Measurements from ENCODE around the gene B4GAT1.

B4GAT1 gene

GRCh38 chr11:66371627-66372415 is 24.4 kb upstream of the B4GAT1 start, which contains the start of gene SLC29A2:
TSS of gene SLC29A2 (minus strand) at chr11:66371760. CDS start at chr11:66371591, 169 bp downstream.
- peaks cover 0 to 2% (median 0%) of the 10 kb centered on the region in 5 donors for H3K27me3 ChIP-seq (ENCODE audit: control insufficient read depth in 5 of 5, insufficient read depth in 4 of 5, low read length in 5 of 5)
- no peaks in the 10 kb centered on the region for H3K36me3 ChIP-seq (ENCODE audit: control insufficient read depth in 5 of 5, insufficient read depth in 5 of 5, low read length in 5 of 5)
- no peak within 1 kb of the TSS for H3K27ac ChIP-seq (ENCODE audit: low read depth, low read length)

GRCh38 chr11:66369073-66369894 is 21.9 kb upstream of the B4GAT1 start:
- Histone ChIP-seq H3K4me1 (ENCODE audit: control insufficient read depth in 5 of 5, insufficient read depth in 5 of 5, low read length in 5 of 5) (peaks cover 4 to 40% (median 32%) of the 10 kb centered on the region in 5 donors), H3K9ac (ENCODE audit: low read length in 5 of 5) (no peak overlapping the region), H3K9me3 (ENCODE audit: control insufficient read depth in 5 of 5, low read length in 5 of 5) (no peaks in the 10 kb centered on the region), H3K4me3 (ENCODE audit: low read depth in 1 of 5, low read length in 5 of 5) (no peak overlapping the region), H3K36me3 (ENCODE audit: control insufficient read depth in 5 of 5, insufficient read depth in 5 of 5, low read length in 5 of 5) (no peaks in the 10 kb centered on the region), H3K27ac (ENCODE audit: low read depth, low read length) (no peak overlapping the region), H3K27me3 (ENCODE audit: control insufficient read depth in 5 of 5, insufficient read depth in 4 of 5, low read length in 5 of 5) (peaks cover 0 to 2% (median 0%) of the 10 kb centered on the region in 5 donors)

More at GRCh38 chr11:66371627-66372415, 24.4 kb upstream of the B4GAT1 start, which contains the start of gene SLC29A2:
- peaks cover 4 to 40% (median 32%) of the 10 kb centered on the region in 5 donors for H3K4me1 ChIP-seq (ENCODE audit: control insufficient read depth in 5 of 5, insufficient read depth in 5 of 5, low read length in 5 of 5)
- peak within 1 kb of the TSS in 3 of 5 donors; percentile 53 to 66 (median 64) for H3K9ac ChIP-seq (ENCODE audit: low read length in 5 of 5)
- peak within 1 kb of the TSS; percentile 60 to 72 (median 67) for H3K4me3 ChIP-seq (ENCODE audit: low read depth in 1 of 5, low read length in 5 of 5)
- H3K9me3 ChIP-seq (ENCODE audit: control insufficient read depth in 5 of 5, low read length in 5 of 5) = no peaks in the 10 kb centered on the region

GRCh38 chr11:66368484-66368883 is 21.1 kb upstream of the B4GAT1 start:
- Histone ChIP-seq H3K36me3 (ENCODE audit: control insufficient read depth in 5 of 5, insufficient read depth in 5 of 5, low read length in 5 of 5) (no peaks in the 10 kb centered on the region), H3K4me3 (ENCODE audit: low read depth in 1 of 5, low read length in 5 of 5) (no peak overlapping the region)

GRCh38 chr11:66367561-66368312 is 20.3 kb upstream of the B4GAT1 start:
- peaks cover 0 to 2% (median 0%) of the 10 kb centered on the region in 5 donors for H3K36me3 ChIP-seq (ENCODE audit: control insufficient read depth in 5 of 5, insufficient read depth in 5 of 5, low read length in 5 of 5)

More at GRCh38 chr11:66368484-66368883, 21.1 kb upstream of the B4GAT1 start:
- peaks cover 4 to 40% (median 32%) of the 10 kb centered on the region in 5 donors for H3K4me1 ChIP-seq (ENCODE audit: control insufficient read depth in 5 of 5, insufficient read depth in 5 of 5, low read length in 5 of 5)
- H3K27ac ChIP-seq (ENCODE audit: low read depth, low read length) = no peak overlapping the region
- H3K9ac ChIP-seq (ENCODE audit: low read length in 5 of 5) = no peak overlapping the region
- H3K9me3 ChIP-seq (ENCODE audit: control insufficient read depth in 5 of 5, low read length in 5 of 5) = no peaks in the 10 kb centered on the region
- H3K27me3 ChIP-seq (ENCODE audit: control insufficient read depth in 5 of 5, insufficient read depth in 4 of 5, low read length in 5 of 5) = peaks cover 0 to 2% (median 0%) of the 10 kb centered on the region in 5 donors

GRCh38 chr11:66366844-66367477 is 19.5 kb upstream of the B4GAT1 start:
- Histone ChIP-seq H3K4me1 (ENCODE audit: control insufficient read depth in 5 of 5, insufficient read depth in 5 of 5, low read length in 5 of 5) (peaks cover 4 to 32% (median 29%) of the 10 kb centered on the region in 5 donors), H3K27me3 (ENCODE audit: control insufficient read depth in 5 of 5, insufficient read depth in 4 of 5, low read length in 5 of 5) (no peaks in the 10 kb centered on the region), H3K27ac (ENCODE audit: low read depth, low read length) (no peak overlapping the region), H3K4me3 (ENCODE audit: low read depth in 1 of 5, low read length in 5 of 5) (no peak overlapping the region), H3K9me3 (ENCODE audit: control insufficient read depth in 5 of 5, low read length in 5 of 5) (no peaks in the 10 kb centered on the region), H3K36me3 (ENCODE audit: control insufficient read depth in 5 of 5, insufficient read depth in 5 of 5, low read length in 5 of 5) (peaks cover 0 to 5% (median 0%) of the 10 kb centered on the region in 5 donors), H3K9ac (ENCODE audit: low read length in 5 of 5) (no peak overlapping the region)

More at GRCh38 chr11:66367561-66368312, 20.3 kb upstream of the B4GAT1 start:
- H3K9ac ChIP-seq (ENCODE audit: low read length in 5 of 5) = no peak overlapping the region
- H3K27me3 ChIP-seq (ENCODE audit: control insufficient read depth in 5 of 5, insufficient read depth in 4 of 5, low read length in 5 of 5) = peaks cover 0 to 2% (median 0%) of the 10 kb centered on the region in 5 donors
- peaks cover 4 to 40% (median 35%) of the 10 kb centered on the region in 5 donors for H3K4me1 ChIP-seq (ENCODE audit: control insufficient read depth in 5 of 5, insufficient read depth in 5 of 5, low read length in 5 of 5)
- H3K9me3 ChIP-seq (ENCODE audit: control insufficient read depth in 5 of 5, low read length in 5 of 5) = no peaks in the 10 kb centered on the region
- H3K4me3 ChIP-seq (ENCODE audit: low read depth in 1 of 5, low read length in 5 of 5) = no peak overlapping the region
- H3K27ac ChIP-seq (ENCODE audit: low read depth, low read length) = no peak overlapping the region

- Histone ChIP-seq H3K27ac (ENCODE audit: low read depth, low read length) (no peak overlapping the region), H3K9me3 (ENCODE audit: control insufficient read depth in 5 of 5, low read length in 5 of 5) (no peaks in the 10 kb centered on the region), H3K36me3 (ENCODE audit: control insufficient read depth in 5 of 5, insufficient read depth in 5 of 5, low read length in 5 of 5) (peaks cover 0 to 5% (median 0%) of the 10 kb centered on the region in 5 donors), H3K9ac (ENCODE audit: low read length in 5 of 5) (no peak overlapping the region), H3K4me3 (ENCODE audit: low read depth in 1 of 5, low read length in 5 of 5) (no peak overlapping the region), H3K27me3 (ENCODE audit: control insufficient read depth in 5 of 5, insufficient read depth in 4 of 5, low read length in 5 of 5) (no peaks in the 10 kb centered on the region), H3K4me1 (ENCODE audit: control insufficient read depth in 5 of 5, insufficient read depth in 5 of 5, low read length in 5 of 5) (peaks cover 4 to 23% (median 19%) of the 10 kb centered on the region in 5 donors)
Measured at GRCh38 chr11:66365711-66366619, 18.5 kb upstream of the B4GAT1 start.

GRCh38 chr11:66365166-66365565 is 17.7 kb upstream of the B4GAT1 start:
- no peak overlapping the region for H3K27ac ChIP-seq (ENCODE audit: low read depth, low read length)
- H3K4me1 ChIP-seq (ENCODE audit: control insufficient read depth in 5 of 5, insufficient read depth in 5 of 5, low read length in 5 of 5) = peaks cover 4 to 19% (median 13%) of the 10 kb centered on the region in 5 donors
- H3K27me3 ChIP-seq (ENCODE audit: control insufficient read depth in 5 of 5, insufficient read depth in 4 of 5, low read length in 5 of 5) = no peaks in the 10 kb centered on the region
- H3K36me3 ChIP-seq (ENCODE audit: control insufficient read depth in 5 of 5, insufficient read depth in 5 of 5, low read length in 5 of 5) = peaks cover 0 to 5% (median 0%) of the 10 kb centered on the region in 5 donors
- no peak overlapping the region for H3K4me3 ChIP-seq (ENCODE audit: low read depth in 1 of 5, low read length in 5 of 5)
- no peak overlapping the region for H3K9ac ChIP-seq (ENCODE audit: low read length in 5 of 5)
- H3K9me3 ChIP-seq (ENCODE audit: control insufficient read depth in 5 of 5, low read length in 5 of 5) = no peaks in the 10 kb centered on the region

- H3K4me1 ChIP-seq (ENCODE audit: control insufficient read depth in 5 of 5, insufficient read depth in 5 of 5, low read length in 5 of 5) = peaks cover 0 to 13% (median 4%) of the 10 kb centered on the region in 5 donors
- no peak overlapping the region for H3K9ac ChIP-seq (ENCODE audit: low read length in 5 of 5)
- no peaks in the 10 kb centered on the region for H3K9me3 ChIP-seq (ENCODE audit: control insufficient read depth in 5 of 5, low read length in 5 of 5)
- H3K27me3 ChIP-seq (ENCODE audit: control insufficient read depth in 5 of 5, insufficient read depth in 4 of 5, low read length in 5 of 5) = no peaks in the 10 kb centered on the region
- H3K27ac ChIP-seq (ENCODE audit: low read depth, low read length) = no peak overlapping the region
- no peak overlapping the region for H3K4me3 ChIP-seq (ENCODE audit: low read depth in 1 of 5, low read length in 5 of 5)
- peaks cover 0 to 5% (median 0%) of the 10 kb centered on the region in 5 donors for H3K36me3 ChIP-seq (ENCODE audit: control insufficient read depth in 5 of 5, insufficient read depth in 5 of 5, low read length in 5 of 5)
Measured at GRCh38 chr11:66363805-66364535, 16.5 kb upstream of the B4GAT1 start.

Measured in subcutaneous abdominal adipose tissue (tissue), 5 donors.